HL-60 (cell line): ENCODE data around the gene P2RY6.

ENCODE experiments used
- GABPA ChIP-seq: IDR thresholded peaks from 2 replicates; pipeline ENCODE4 v1.6.1; 2012; ENCODE audit warnings: low read depth
- POLR2AphosphoS5 ChIP-seq: IDR thresholded peaks from 2 replicates; pipeline ENCODE4 v1.6.1; 2012; ENCODE audit warnings: low read depth
- SPI1 ChIP-seq: IDR thresholded peaks from 2 replicates; pipeline ENCODE4 v1.6.1; 2012; ENCODE audit warnings: low read depth, mild to moderate bottlenecking, borderline replicate concordance
- TF ChIP-seq, protein P1 (sequence below): IDR thresholded peaks from one replicate; pipeline ENCODE4 v1.5.1; 2011; ENCODE audit warnings: low read length, control low read depth, inconsistent platforms; ENCODE audit not compliant: insufficient read depth
- TF ChIP-seq, protein P2 (sequence below): IDR thresholded peaks from 2 replicates; pipeline ENCODE4 v1.6.1; 2012; ENCODE audit warnings: low read depth; ENCODE audit not compliant: insufficient replicate concordance

DNA sequence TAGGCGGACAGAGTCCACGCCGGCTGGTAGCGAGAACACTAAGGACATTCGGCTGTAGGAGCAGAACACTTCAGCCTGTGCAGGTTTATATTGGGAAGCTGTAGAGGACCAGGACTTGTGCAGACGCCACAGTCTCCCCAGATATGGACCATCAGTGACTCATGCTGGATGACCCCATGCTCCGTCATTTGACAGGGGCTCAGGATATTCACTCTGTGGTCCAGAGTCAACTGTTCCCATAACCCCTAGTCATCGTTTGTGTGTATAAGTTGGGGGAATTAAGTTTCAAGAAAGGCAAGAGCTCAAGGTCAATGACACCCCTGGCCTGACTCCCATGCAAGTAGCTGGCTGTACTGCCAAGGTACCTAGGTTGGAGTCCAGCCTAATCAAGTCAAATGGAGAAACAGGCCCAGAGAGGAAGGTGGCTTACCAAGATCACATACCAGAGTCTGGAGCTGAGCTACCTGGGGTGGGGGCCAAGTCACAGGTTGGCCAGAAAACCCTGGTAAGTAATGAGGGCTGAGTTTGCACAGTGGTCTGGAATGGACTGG lies 36.8 kb upstream of the P2RY6 start:
- TF ChIP-seq, protein P1, sequence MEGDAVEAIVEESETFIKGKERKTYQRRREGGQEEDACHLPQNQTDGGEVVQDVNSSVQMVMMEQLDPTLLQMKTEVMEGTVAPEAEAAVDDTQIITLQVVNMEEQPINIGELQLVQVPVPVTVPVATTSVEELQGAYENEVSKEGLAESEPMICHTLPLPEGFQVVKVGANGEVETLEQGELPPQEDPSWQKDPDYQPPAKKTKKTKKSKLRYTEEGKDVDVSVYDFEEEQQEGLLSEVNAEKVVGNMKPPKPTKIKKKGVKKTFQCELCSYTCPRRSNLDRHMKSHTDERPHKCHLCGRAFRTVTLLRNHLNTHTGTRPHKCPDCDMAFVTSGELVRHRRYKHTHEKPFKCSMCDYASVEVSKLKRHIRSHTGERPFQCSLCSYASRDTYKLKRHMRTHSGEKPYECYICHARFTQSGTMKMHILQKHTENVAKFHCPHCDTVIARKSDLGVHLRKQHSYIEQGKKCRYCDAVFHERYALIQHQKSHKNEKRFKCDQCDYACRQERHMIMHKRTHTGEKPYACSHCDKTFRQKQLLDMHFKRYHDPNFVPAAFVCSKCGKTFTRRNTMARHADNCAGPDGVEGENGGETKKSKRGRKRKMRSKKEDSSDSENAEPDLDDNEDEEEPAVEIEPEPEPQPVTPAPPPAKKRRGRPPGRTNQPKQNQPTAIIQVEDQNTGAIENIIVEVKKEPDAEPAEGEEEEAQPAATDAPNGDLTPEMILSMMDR, result no peak
- TF ChIP-seq, protein P2, sequence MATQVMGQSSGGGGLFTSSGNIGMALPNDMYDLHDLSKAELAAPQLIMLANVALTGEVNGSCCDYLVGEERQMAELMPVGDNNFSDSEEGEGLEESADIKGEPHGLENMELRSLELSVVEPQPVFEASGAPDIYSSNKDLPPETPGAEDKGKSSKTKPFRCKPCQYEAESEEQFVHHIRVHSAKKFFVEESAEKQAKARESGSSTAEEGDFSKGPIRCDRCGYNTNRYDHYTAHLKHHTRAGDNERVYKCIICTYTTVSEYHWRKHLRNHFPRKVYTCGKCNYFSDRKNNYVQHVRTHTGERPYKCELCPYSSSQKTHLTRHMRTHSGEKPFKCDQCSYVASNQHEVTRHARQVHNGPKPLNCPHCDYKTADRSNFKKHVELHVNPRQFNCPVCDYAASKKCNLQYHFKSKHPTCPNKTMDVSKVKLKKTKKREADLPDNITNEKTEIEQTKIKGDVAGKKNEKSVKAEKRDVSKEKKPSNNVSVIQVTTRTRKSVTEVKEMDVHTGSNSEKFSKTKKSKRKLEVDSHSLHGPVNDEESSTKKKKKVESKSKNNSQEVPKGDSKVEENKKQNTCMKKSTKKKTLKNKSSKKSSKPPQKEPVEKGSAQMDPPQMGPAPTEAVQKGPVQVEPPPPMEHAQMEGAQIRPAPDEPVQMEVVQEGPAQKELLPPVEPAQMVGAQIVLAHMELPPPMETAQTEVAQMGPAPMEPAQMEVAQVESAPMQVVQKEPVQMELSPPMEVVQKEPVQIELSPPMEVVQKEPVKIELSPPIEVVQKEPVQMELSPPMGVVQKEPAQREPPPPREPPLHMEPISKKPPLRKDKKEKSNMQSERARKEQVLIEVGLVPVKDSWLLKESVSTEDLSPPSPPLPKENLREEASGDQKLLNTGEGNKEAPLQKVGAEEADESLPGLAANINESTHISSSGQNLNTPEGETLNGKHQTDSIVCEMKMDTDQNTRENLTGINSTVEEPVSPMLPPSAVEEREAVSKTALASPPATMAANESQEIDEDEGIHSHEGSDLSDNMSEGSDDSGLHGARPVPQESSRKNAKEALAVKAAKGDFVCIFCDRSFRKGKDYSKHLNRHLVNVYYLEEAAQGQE, result no peak
- TF ChIP-seq GABPA, result no peak
- TF ChIP-seq POLR2AphosphoS5, result no peak; the same call in 1 of the 2 replicates
- no peak for TF ChIP-seq SPI1
